ENCODE measurements around the gene TTC39C.
"Not testable (repeated sequence)": the region's sequence is repeated elsewhere in the genome, so short reads cannot be mapped to it uniquely, and the experiment has no call there.

The TTC39C gene

GRCh38 chr18:24055009-24055804 is 40.7 kb downstream of the TTC39C start:
- no peak for DNase-seq

- DNase-seq = no peak
Measured at GRCh38 chr18:24055878-24056277, 41.3 kb downstream of the TTC39C start.

GRCh38 chr18:24056506-24056905 is 42.0 kb downstream of the TTC39C start:
- no peak for DNase-seq

- DNase-seq = no peak
Measured at GRCh38 chr18:24057804-24058203, 43.2 kb downstream of the TTC39C start.

GRCh38 chr18:24059385-24059784 is 44.8 kb downstream of the TTC39C start:
- DNase-seq = not testable (repeated sequence)

GRCh38 chr18:24060644-24061043 is 46.1 kb downstream of the TTC39C start:
- DNase-seq = no peak

GRCh38 chr18:24063121-24063731 is 48.7 kb downstream of the TTC39C start:
- DNase-seq = no peak

- DNase-seq = no peak
Measured at GRCh38 chr18:24064391-24065100, 50.0 kb downstream of the TTC39C start.

- no peak for DNase-seq
Measured at GRCh38 chr18:24065906-24066305, 51.4 kb downstream of the TTC39C start.

GRCh38 chr18:24068945-24069693 is 54.6 kb downstream of the TTC39C start:
- no peak for DNase-seq

GRCh38 chr18:24071029-24071428 is 56.5 kb downstream of the TTC39C start:
- peak; percentile 17 for DNase-seq

GRCh38 chr18:24071779-24072178 is 57.2 kb downstream of the TTC39C start:
- peak; percentile 35 for DNase-seq

GRCh38 chr18:24072743-24073142 is 58.2 kb downstream of the TTC39C start:
- DNase-seq = no peak

GRCh38 chr18:24073791-24074190 is 59.2 kb downstream of the TTC39C start:
- no peak for DNase-seq

GRCh38 chr18:24074757-24075156 is 60.2 kb downstream of the TTC39C start:
- DNase-seq = not testable (repeated sequence)

- DNase-seq = peak; percentile 96
Measured at GRCh38 chr18:24075767-24076597, 61.4 kb downstream of the TTC39C start.

- peak; percentile 53 for DNase-seq
Measured at GRCh38 chr18:24076950-24077349, 62.4 kb downstream of the TTC39C start.

- DNase-seq = no peak
Measured at GRCh38 chr18:24078391-24078790, 63.8 kb downstream of the TTC39C start.

- DNase-seq = no peak
Measured at GRCh38 chr18:24080861-24081260, 66.3 kb downstream of the TTC39C start.

GRCh38 chr18:24083550-24083949 is 69.0 kb downstream of the TTC39C start:
- DNase-seq = no peak

GRCh38 chr18:24086082-24086481 is 71.5 kb downstream of the TTC39C start:
- DNase-seq = peak; percentile 58

- DNase-seq = peak; percentile 23
Measured at GRCh38 chr18:24089076-24089475, 74.5 kb downstream of the TTC39C start.
